ENCODE data around the gene C15orf61.

C15orf61 gene

GRCh38 chr15:67551207-67551743 lies 30.3 kb downstream of the C15orf61 start:
- no peak for DNase-seq

- no peak for DNase-seq
Measured at GRCh38 chr15:67554580-67554979, 33.6 kb downstream of the C15orf61 start.

GRCh38 chr15:67556976-67557570 lies 36.1 kb downstream of the C15orf61 start:
- DNase-seq: no peak

- DNase-seq: no peak
Measured at GRCh38 chr15:67558502-67558901, 37.6 kb downstream of the C15orf61 start.

- no peak for DNase-seq
Measured at GRCh38 chr15:67559158-67559557, 38.2 kb downstream of the C15orf61 start.

- DNase-seq: no peak
Measured at GRCh38 chr15:67559576-67559975, 38.6 kb downstream of the C15orf61 start.

GRCh38 chr15:67560320-67560719 lies 39.4 kb downstream of the C15orf61 start:
- DNase-seq: no peak

- DNase-seq: no peak
Measured at GRCh38 chr15:67563092-67563491, 42.2 kb downstream of the C15orf61 start.

GRCh38 chr15:67564021-67564967 lies 43.4 kb downstream of the C15orf61 start:
- no peak for DNase-seq

- DNase-seq: no peak
Measured at GRCh38 chr15:67564968-67565345, 44.0 kb downstream of the C15orf61 start.

GRCh38 chr15:67569668-67570067 lies 48.7 kb downstream of the C15orf61 start:
- no peak for DNase-seq

GRCh38 chr15:67570875-67571647 lies 50.1 kb downstream of the C15orf61 start:
- DNase-seq: no peak

- no peak for DNase-seq
Measured at GRCh38 chr15:67571648-67572415, 50.9 kb downstream of the C15orf61 start.

- no peak for DNase-seq
Measured at GRCh38 chr15:67573194-67573593, 52.3 kb downstream of the C15orf61 start.

- DNase-seq: no peak
Measured at GRCh38 chr15:67575039-67575502, 54.1 kb downstream of the C15orf61 start.

- DNase-seq: no peak
Measured at GRCh38 chr15:67578020-67578600, 57.2 kb downstream of the C15orf61 start.

- no peak for DNase-seq
Measured at GRCh38 chr15:67579164-67579563, 58.2 kb downstream of the C15orf61 start.

Data from activated naive CD4-positive, alpha-beta T cell treated with Interleukin-2 at 50 U/mL for 16 hours (primary cell).